ENCODE measurements around the gene PEAR1.

PEAR1 gene

GRCh38 chr1:156958247-156958714 lies 64.8 kb downstream of the PEAR1 start:
- DNase-seq (ENCODE audit: extremely low read depth in 1 of 2, low read depth in 1 of 2): no peak

- no peak for DNase-seq (ENCODE audit: extremely low read depth in 1 of 2, low read depth in 1 of 2)
Measured at GRCh38 chr1:156959414-156959813, 65.9 kb downstream of the PEAR1 start.

DNA sequence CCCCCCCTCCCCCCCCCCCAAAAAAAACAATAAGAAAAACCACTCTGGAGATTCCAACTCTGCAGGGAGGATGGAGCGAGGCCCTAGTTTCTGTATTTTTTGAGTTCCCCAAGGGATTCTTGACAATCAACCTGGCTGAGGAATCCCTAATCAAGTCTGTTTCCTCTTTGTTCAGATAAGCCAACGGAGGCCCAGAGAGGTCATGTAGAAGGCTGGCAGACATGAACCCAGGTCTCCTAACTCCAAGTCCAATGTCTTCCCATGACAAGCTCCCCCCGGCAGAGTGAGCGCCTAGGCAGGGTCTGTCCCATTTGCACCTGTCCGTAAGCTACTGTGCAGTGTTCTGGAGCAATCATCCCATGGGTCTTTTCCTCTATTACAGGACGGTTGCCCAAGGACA lies 66.4 kb downstream of the PEAR1 start:
- DNase-seq (ENCODE audit: extremely low read depth in 1 of 2, low read depth in 1 of 2): no peak

DNA sequence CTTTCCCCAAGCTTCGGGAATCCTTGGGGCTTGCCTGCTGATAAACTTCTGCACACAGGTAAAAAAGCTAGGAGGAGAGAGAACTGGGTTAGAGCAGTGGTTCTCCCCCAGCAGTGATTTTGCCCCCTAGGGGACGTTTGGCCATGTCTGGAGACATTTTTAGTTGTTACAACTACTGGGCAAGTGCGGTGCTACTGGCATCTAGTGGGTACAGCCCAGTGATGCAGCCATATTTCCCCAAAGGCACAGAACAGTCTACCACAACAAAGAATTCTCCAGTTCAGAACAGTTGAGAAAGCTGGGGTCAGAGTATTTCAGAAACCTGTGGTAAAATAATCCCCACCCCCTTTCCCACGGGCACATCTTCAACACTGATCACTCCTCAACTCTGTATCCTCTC lies 68.2 kb downstream of the PEAR1 start:
- DNase-seq (ENCODE audit: extremely low read depth in 1 of 2, low read depth in 1 of 2): peak in 1 of 2 donors; percentile 8

- peak in 1 of 2 donors; percentile 6 for DNase-seq (ENCODE audit: extremely low read depth in 1 of 2, low read depth in 1 of 2)
Measured at GRCh38 chr1:156963621-156964020, 70.1 kb downstream of the PEAR1 start.

DNA sequence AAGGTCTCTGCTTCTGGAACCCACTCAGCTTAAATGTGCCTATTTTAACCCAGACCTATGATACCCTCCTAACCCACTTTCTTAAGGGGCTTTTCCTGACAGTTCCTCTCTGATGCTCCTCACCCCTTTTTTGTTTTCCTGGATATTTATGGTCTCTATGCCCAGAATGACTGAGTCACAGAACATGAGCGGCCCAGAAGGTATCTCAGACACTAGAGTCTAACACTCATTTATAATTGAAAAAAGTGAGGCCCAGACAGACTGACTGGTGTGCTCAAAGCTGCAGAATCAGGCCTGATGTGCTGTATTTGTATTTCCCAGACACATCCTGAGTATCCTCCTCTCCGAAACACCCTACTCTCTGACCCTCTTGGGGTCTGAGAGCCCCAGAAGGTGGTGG lies 70.9 kb downstream of the PEAR1 start:
- DNase-seq (ENCODE audit: extremely low read depth in 1 of 2, low read depth in 1 of 2): no peak
